ENCODE measurements around the gene KLHDC3.

Gene KLHDC3

DNA sequence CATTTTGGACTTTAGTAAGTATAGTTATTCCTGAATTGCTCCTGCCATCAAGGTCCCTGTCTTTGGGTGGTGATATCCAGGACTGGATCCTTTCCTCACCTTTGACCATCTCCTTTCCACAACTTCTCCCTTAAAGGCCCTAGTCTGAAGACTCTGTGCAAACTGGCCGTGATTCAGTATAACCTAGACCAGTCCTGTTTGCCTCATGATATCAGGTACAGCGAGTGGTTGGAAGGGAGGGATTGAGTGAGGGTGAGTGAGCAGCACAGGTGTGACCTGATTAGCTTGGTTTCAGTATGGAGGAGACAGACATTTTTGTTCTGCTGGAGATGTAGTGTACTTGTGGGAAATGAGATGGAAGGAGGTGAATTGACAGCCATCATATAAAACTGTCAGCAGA is 5.1 kb downstream of the KLHDC3 start:
- TF ChIP-seq, protein P1, sequence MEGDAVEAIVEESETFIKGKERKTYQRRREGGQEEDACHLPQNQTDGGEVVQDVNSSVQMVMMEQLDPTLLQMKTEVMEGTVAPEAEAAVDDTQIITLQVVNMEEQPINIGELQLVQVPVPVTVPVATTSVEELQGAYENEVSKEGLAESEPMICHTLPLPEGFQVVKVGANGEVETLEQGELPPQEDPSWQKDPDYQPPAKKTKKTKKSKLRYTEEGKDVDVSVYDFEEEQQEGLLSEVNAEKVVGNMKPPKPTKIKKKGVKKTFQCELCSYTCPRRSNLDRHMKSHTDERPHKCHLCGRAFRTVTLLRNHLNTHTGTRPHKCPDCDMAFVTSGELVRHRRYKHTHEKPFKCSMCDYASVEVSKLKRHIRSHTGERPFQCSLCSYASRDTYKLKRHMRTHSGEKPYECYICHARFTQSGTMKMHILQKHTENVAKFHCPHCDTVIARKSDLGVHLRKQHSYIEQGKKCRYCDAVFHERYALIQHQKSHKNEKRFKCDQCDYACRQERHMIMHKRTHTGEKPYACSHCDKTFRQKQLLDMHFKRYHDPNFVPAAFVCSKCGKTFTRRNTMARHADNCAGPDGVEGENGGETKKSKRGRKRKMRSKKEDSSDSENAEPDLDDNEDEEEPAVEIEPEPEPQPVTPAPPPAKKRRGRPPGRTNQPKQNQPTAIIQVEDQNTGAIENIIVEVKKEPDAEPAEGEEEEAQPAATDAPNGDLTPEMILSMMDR (IDR thresholded peaks at IDR 0.05; ENCODE audit: low read depth, low read length): no peak
- Histone ChIP-seq H3K36me3 (peaks cover 6% of the 10 kb centered on the region; the same call in 1 of the 2 replicates), H3K9me3 (no peaks in the 10 kb centered on the region), H3K27me3 (no peaks in the 10 kb centered on the region), H3K4me1 (peaks cover 3% of the 10 kb centered on the region; the same call in 1 of the 2 replicates), H3K4me3 (ENCODE audit: low read depth, low read length) (no peak overlapping the region)
- DNase-seq: no peak

DNA sequence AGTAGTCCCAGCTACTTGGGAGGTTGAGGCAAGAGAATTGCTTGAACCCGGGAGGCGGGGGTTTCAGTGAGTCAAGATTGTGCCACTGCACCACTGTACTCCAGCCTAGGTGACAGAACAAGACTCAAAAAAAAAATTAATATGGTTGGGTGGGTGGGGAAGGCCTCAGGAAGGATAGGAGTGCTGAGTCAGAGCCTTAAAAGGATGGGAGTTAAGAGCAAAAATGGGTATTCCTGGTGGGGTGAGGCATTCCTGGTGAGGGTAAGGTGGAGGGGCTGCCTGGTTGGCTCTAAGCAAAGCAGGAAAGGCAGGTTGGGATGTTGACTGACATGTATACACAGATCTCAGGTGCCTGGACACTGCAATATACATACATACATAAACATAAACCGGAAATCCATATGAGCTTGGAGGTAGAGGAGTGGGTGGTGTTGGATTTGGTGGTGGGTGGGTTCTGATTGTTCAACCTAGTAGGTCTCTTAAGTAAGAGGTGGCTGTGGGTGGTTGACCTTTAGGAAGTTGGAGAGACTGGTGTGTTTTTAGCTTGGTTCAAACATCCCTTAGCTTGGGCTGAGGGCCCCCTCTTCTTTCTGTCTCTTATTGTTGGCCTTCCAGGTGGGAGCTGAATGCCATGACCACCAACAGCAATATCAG is 6.1 kb downstream of the KLHDC3 start:
- H3K36me3 ChIP-seq: peaks cover 16% of the 10 kb centered on the region
- peaks cover 3% of the 10 kb centered on the region; the same call in 1 of the 2 replicates for H3K4me1 ChIP-seq
- TF ChIP-seq, protein P1 (IDR thresholded peaks at IDR 0.05; ENCODE audit: low read depth, low read length): no peak
- no peak for DNase-seq
- no peaks in the 10 kb centered on the region for H3K27me3 ChIP-seq
- no peaks in the 10 kb centered on the region for H3K9me3 ChIP-seq
- no peak overlapping the region for H3K4me3 ChIP-seq (ENCODE audit: low read depth, low read length)

DNA sequence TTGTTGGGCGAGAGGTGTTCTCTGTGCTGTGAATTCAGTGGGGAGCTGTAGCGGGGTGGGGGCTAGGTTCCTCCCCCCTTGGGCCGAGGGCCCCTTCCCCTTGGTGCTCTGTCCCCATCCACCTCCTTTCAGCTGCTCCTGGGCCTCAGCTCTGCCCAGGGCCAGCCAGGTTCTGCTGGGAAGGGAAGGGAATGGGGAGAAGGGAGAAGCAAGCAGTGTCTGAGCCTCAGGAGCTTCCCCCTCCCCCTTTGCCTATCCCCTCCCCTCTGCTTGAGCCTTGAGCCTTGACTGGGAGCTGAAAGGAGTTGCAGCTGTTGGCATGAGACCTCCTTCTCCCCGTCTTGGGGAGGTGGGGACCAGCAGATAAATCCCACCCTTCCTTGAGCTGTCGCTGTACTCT is 6.8 kb downstream of the KLHDC3 start:
- H3K27me3 ChIP-seq: no peaks in the 10 kb centered on the region
- no peaks in the 10 kb centered on the region for H3K9me3 ChIP-seq
- H3K36me3 ChIP-seq: peaks cover 19% of the 10 kb centered on the region
- peak overlapping the region; percentile 99 for H3K4me3 ChIP-seq (ENCODE audit: low read depth, low read length)
- peaks cover 3% of the 10 kb centered on the region; the same call in 1 of the 2 replicates for H3K4me1 ChIP-seq
- no peak for DNase-seq
- TF ChIP-seq, protein P1 (IDR thresholded peaks at IDR 0.05; ENCODE audit: low read depth, low read length): no peak

DNA sequence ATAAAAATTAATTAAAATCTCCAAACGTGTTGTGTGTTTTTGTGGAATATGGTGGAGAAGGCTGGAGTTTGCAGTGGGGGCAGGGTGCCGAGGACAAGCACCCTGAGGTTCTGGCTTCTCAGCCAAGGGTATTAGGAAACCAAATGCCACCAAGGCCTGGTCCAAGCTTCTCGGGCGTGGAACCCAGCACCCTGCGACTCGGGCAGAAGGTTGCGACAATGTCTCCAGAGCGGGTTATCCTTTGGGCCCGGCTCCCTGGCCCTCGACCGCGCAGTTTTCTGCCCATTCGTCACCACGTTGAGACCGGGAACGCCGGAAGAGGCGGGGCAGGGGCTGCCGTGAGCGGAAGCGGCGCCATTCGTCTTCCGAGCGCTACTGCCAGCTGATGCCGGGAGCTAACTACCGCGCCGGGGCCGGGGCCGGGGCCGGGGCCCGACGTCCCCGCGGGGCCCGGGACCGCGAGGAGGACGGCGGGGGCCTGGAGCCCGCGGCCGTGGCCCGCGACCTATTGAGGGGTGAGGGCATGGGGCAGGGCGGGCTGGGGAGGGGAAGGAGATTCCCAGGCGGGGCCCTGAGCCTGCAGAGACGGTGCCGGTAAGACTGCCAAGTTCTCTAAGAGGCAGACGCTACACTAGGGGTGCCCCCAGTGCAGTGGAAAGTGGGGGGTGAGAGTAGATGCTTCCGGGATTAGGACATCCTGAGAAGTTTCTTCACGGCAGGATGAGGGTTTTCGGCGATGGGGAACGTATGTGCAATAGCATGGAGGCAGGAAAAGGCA is 7.4 kb downstream of the KLHDC3 start, which contains the start of gene RRP36:
TSS of gene RRP36 (plus strand) at position 354 of the 778 bp plus-strand sequence. CDS start at position 386, 32 bp downstream.
- peaks cover 26% of the 10 kb centered on the region for H3K36me3 ChIP-seq
- peaks cover 3% of the 10 kb centered on the region; the same call in 1 of the 2 replicates for H3K4me1 ChIP-seq
- H3K9me3 ChIP-seq: no peaks in the 10 kb centered on the region
- H3K4me3 ChIP-seq (ENCODE audit: low read depth, low read length): peak within 1 kb of the TSS; percentile 99
- TF ChIP-seq, protein P1 (IDR thresholded peaks at IDR 0.05; ENCODE audit: low read depth, low read length): no peak
- no peaks in the 10 kb centered on the region for H3K27me3 ChIP-seq
- peak; percentile 87 for DNase-seq

DNA sequence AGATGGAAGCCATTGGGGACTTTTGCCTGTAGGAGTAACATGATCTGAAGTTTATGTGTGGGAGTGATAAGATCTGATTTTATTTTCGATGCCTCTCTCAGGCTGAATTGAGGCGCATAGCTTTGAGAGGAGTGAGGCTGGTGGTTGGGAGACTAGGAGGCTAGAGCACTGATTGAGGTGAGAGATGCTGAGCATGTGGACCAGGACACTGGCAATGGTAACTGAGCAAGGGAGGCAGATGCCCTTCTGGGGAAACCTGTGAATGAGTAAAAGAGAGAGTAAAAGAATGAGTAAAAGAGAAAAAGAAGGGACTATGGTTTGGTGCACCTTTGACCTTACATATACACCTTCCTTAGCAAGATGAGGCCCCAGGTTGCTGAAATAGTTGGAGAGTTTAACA is 10.4 kb downstream of the KLHDC3 start:
- peaks cover 3% of the 10 kb centered on the region; the same call in 1 of the 2 replicates for H3K4me1 ChIP-seq
- peaks cover 48% of the 10 kb centered on the region for H3K36me3 ChIP-seq
- no peak for DNase-seq
- TF ChIP-seq, protein P1 (IDR thresholded peaks at IDR 0.05; ENCODE audit: low read depth, low read length): no peak
- no peak overlapping the region for H3K4me3 ChIP-seq (ENCODE audit: low read depth, low read length)
- no peaks in the 10 kb centered on the region for H3K27me3 ChIP-seq
- no peaks in the 10 kb centered on the region for H3K9me3 ChIP-seq

DNA sequence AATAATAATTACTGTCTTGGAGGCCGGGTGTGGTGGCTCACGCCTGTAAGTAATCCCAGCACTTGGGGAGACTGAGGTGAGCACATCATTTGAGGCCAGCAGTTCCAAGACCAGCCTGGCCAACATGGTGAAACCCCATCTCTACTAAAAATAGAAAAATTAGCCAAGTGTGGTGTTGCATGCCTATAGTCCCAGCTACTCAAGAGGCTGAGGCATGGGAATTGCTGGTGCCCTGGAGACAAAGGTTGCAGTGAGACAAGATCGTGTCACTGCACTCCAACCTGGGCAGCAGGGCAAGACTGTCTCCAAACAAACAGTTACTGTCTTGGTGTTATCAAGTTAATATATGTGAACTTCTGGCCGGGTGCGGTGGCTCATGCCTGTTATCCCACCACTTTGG is 12.3 kb downstream of the KLHDC3 start:
- Histone ChIP-seq H3K9me3 (no peaks in the 10 kb centered on the region), H3K4me1 (no peaks in the 10 kb centered on the region), H3K27me3 (no peaks in the 10 kb centered on the region), H3K36me3 (peaks cover 60% of the 10 kb centered on the region), H3K4me3 (ENCODE audit: low read depth, low read length) (no peak overlapping the region)
- no peak for DNase-seq
- TF ChIP-seq, protein P1 (IDR thresholded peaks at IDR 0.05; ENCODE audit: low read depth, low read length): no peak

Data from BE2C (cell line).